Esophagus (tissue), 2 donors: ENCODE measurements around the gene DKKL1. TPM values are rescaled to one million over a fixed set of nuclear protein-coding genes. Genes with fewer than 3 reads are reported as not detected.

Source experiments
- H3K27ac ChIP-seq, 2 donors: one replicate each; pipeline ENCODE4 v1.5.1; 2013; ENCODE audit warnings: low read depth in 2 of 2, mild to moderate bottlenecking in 2 of 2, inconsistent platforms in 1 of 2, low read length in 1 of 2, moderate library complexity in 1 of 2
- H3K27me3 ChIP-seq, 2 donors: one replicate each; pipeline ENCODE4 v1.6.1; 2013; ENCODE audit warnings: low read length in 2 of 2, control low read depth in 1 of 2, mild to moderate bottlenecking in 1 of 2; ENCODE audit not compliant: insufficient read depth in 2 of 2, control insufficient read depth in 1 of 2
- H3K36me3 ChIP-seq, 2 donors: one replicate each; pipeline ENCODE4 v1.6.1; 2013; ENCODE audit warnings: low read length in 1 of 2; ENCODE audit not compliant: control insufficient read depth in 2 of 2, insufficient read depth in 2 of 2
- H3K4me1 ChIP-seq, 2 donors: one replicate each; pipeline ENCODE4 v1.6.1; 2013; ENCODE audit warnings: low read length in 1 of 2; ENCODE audit not compliant: control insufficient read depth in 2 of 2, insufficient read depth in 2 of 2
- H3K4me3 ChIP-seq, 2 donors: one replicate each; pipeline ENCODE4 v1.5.1; 2013; ENCODE audit warnings: low read length in 2 of 2, mild to moderate bottlenecking in 2 of 2, low read depth in 1 of 2, moderate library complexity in 1 of 2
- H3K9me3 ChIP-seq, 2 donors: one replicate each; pipeline ENCODE4 v1.6.1; 2013; ENCODE audit warnings: mild to moderate bottlenecking in 2 of 2, low read depth in 1 of 2, low read length in 1 of 2, moderate library complexity in 1 of 2; ENCODE audit not compliant: control insufficient read depth in 2 of 2, insufficient read depth in 1 of 2
- WGBS, 2 donors: extraction: QIAGEN DNeasy Blood & Tissue Kit; methylation state at CpG; one replicate each; pipeline ENCODE4 v1.1.7; 2013; 5-methylcytosine and 5-hydroxymethylcytosine counted together
- polyA plus RNA-seq, 2 donors: library from polyadenylated mRNA; stranded (reverse); fragments of 200-250 nt; gene quantifications; one replicate each; pipeline ENCODE4 v1.2.3, GENCODE V29; 2013
- donor health status: healthy with polysubstance abuse.
- donor health status: Bipolar disorder and iron deficiency.

The DKKL1 gene
- polyA plus RNA-seq, 2 donors: 0.07 TPM; not detected in 1

- Histone ChIP-seq H3K27ac (no peak overlapping the region), H3K27me3 (no peaks in the 10 kb centered on the region), H3K36me3 (no peaks in the 10 kb centered on the region), H3K9me3 (no peaks in the 10 kb centered on the region), H3K4me1 (no peaks in the 10 kb centered on the region), H3K4me3 (no peak overlapping the region)
- WGBS, 2 donors: 75 to 76% methylated on average over 2 of the region's 2 CpGs
Measured at GRCh38 chr19:49415810-49416200, 52.1 kb downstream of the DKKL1 start.

- H3K4me3 ChIP-seq: no peak overlapping the region
- H3K27ac ChIP-seq: no peak overlapping the region
- H3K27me3 ChIP-seq: peaks cover 0 to 2% of the 10 kb centered on the region in 2 donors
- no peaks in the 10 kb centered on the region for H3K9me3 ChIP-seq
- H3K36me3 ChIP-seq: no peaks in the 10 kb centered on the region
- WGBS, 2 donors: 59 to 62% methylated on average over 7 of the region's 7 CpGs
- peaks cover 0 to 4% of the 10 kb centered on the region in 2 donors for H3K4me1 ChIP-seq
Measured at GRCh38 chr19:49417088-49417487, 53.4 kb downstream of the DKKL1 start.

- WGBS, 2 donors: 77 to 79% methylated on average over 5 of the region's 5 CpGs
- peaks cover 2 to 10% of the 10 kb centered on the region in 2 donors for H3K4me1 ChIP-seq
- H3K4me3 ChIP-seq: no peak overlapping the region
- no peaks in the 10 kb centered on the region for H3K36me3 ChIP-seq
- H3K27me3 ChIP-seq: peaks cover 0 to 16% of the 10 kb centered on the region in 2 donors
- no peak overlapping the region for H3K27ac ChIP-seq
- no peaks in the 10 kb centered on the region for H3K9me3 ChIP-seq
Measured at GRCh38 chr19:49418511-49418910, 54.8 kb downstream of the DKKL1 start.

- 76 to 77% methylated on average over 2 of the region's 2 CpGs for WGBS, 2 donors
- H3K4me3 ChIP-seq: no peak overlapping the region
- no peaks in the 10 kb centered on the region for H3K36me3 ChIP-seq
- H3K27ac ChIP-seq: no peak overlapping the region
- H3K4me1 ChIP-seq: peaks cover 2 to 10% of the 10 kb centered on the region in 2 donors
- peaks cover 0 to 19% of the 10 kb centered on the region in 2 donors for H3K27me3 ChIP-seq
- H3K9me3 ChIP-seq: no peaks in the 10 kb centered on the region
Measured at GRCh38 chr19:49419173-49419572, 55.5 kb downstream of the DKKL1 start.

GRCh38 chr19:49420227-49420626, 56.5 kb downstream of the DKKL1 start:
- Histone ChIP-seq H3K4me1 (peaks cover 2 to 10% of the 10 kb centered on the region in 2 donors), H3K27me3 (peaks cover 0 to 25% of the 10 kb centered on the region in 2 donors), H3K9me3 (no peaks in the 10 kb centered on the region), H3K36me3 (no peaks in the 10 kb centered on the region), H3K4me3 (no peak overlapping the region), H3K27ac (no peak overlapping the region)
- 73 to 94% methylated on average over 2 of the region's 2 CpGs for WGBS, 2 donors

GRCh38 chr19:49421039-49421877, 57.6 kb downstream of the DKKL1 start:
- Histone ChIP-seq H3K36me3 (no peaks in the 10 kb centered on the region), H3K4me3 (peak overlapping the region; percentile 18 to 20), H3K9me3 (no peaks in the 10 kb centered on the region), H3K27me3 (peaks cover 0 to 27% of the 10 kb centered on the region in 2 donors), H3K27ac (no peak overlapping the region), H3K4me1 (peaks cover 2 to 12% of the 10 kb centered on the region in 2 donors)
- WGBS, 2 donors: 9% methylated on average over 47 to 48 of the region's 48 CpGs

- WGBS, 2 donors: 25 to 33% methylated on average over 3 of the region's 3 CpGs
- no peak overlapping the region for H3K4me3 ChIP-seq
- no peaks in the 10 kb centered on the region for H3K36me3 ChIP-seq
- peaks cover 2 to 12% of the 10 kb centered on the region in 2 donors for H3K4me1 ChIP-seq
- no peak overlapping the region for H3K27ac ChIP-seq
- peaks cover 0 to 27% of the 10 kb centered on the region in 2 donors for H3K27me3 ChIP-seq
- H3K9me3 ChIP-seq: no peaks in the 10 kb centered on the region
Measured at GRCh38 chr19:49421878-49422202, 58.2 kb downstream of the DKKL1 start.

- peaks cover 2 to 12% of the 10 kb centered on the region in 2 donors for H3K4me1 ChIP-seq
- H3K27ac ChIP-seq: no peak overlapping the region
- H3K4me3 ChIP-seq: peak overlapping the region; percentile 5 to 10
- H3K9me3 ChIP-seq: no peaks in the 10 kb centered on the region
- 2 to 6% methylated on average over 48 to 58 of the region's 58 CpGs for WGBS, 2 donors
- peaks cover 0 to 30% of the 10 kb centered on the region in 2 donors for H3K27me3 ChIP-seq
- no peaks in the 10 kb centered on the region for H3K36me3 ChIP-seq
Measured at GRCh38 chr19:49422407-49423070, 58.9 kb downstream of the DKKL1 start.

- no peaks in the 10 kb centered on the region for H3K36me3 ChIP-seq
- no peak within 1 kb of the TSS for H3K27ac ChIP-seq
- H3K27me3 ChIP-seq: peaks cover 0 to 31% of the 10 kb centered on the region in 2 donors
- no peaks in the 10 kb centered on the region for H3K9me3 ChIP-seq
- peak within 1 kb of the TSS; percentile 5 to 10 for H3K4me3 ChIP-seq
- WGBS, 2 donors: 10 to 11% methylated on average over 42 of the region's 42 CpGs
- peaks cover 2 to 16% of the 10 kb centered on the region in 2 donors for H3K4me1 ChIP-seq
Measured at GRCh38 chr19:49423071-49423984, 59.7 kb downstream of the DKKL1 start, which contains the start of gene PTH2. Gene PTH2 (minus strand): TSS chr19:49423441. CDS start chr19:49423339, 102 bp downstream.
